HepG2 (cell line): Measurements from ENCODE around the gene ZDHHC14. TPM values are rescaled to one million over a fixed set of nuclear protein-coding genes. Genes with fewer than 3 reads are reported as not detected.

Source experiments
- ATAC-seq: fragments of 200-7000 bp; cut with Tn5 transposase; 3 replicates; pipeline ENCODE4 v1.9.1; 2020; ENCODE audit warnings: mild to moderate bottlenecking, moderate library complexity
- BruUV-seq: library from RNA; stranded (reverse); fragments of 400-500 nt; replicated peaks from 2 replicates; lab custom pipeline; 2021; lab: Mats Ljungman, UMichigan
- CTCF ChIA-PET: fragments of 300-600 bp; formaldehyde crosslinking; extraction: SDS; loops from one replicate; lab custom pipeline; 2021; ENCODE audit warnings: low total read pairs, inconsistent platforms, low intra/inter-chr PET ratio; lab: Yijun Ruan, JAX
- POLR2A ChIA-PET: fragments of 350-600 bp; sonication (Branson Sonifier 250); formaldehyde crosslinking; loops from one replicate; lab custom pipeline; 2020; ENCODE audit warnings: antibody characterized with exemption, inconsistent platforms; lab: Yijun Ruan, JAX
- DNase-seq: peaks from one replicate; pipeline ENCODE4 v3.0.0-alpha.2; 2015; ENCODE audit warnings: low spot score
- FAIRE-seq: peaks from 3 replicates; lab custom pipeline; 2011; peaks lifted over from hg19 to GRCh38; lab: Jason Lieb, UNC
- H2AFZ ChIP-seq: one replicate; pipeline ENCODE4 v1.6.1; 2011; ENCODE audit warnings: low read length, inconsistent platforms
- H3K27ac ChIP-seq: fragments of 300-600 bp; 3 replicates; pipeline ENCODE4 v1.8.0; 2011; ENCODE audit warnings: mixed run types, mild to moderate bottlenecking, mixed read lengths, low read length, inconsistent platforms; ENCODE audit not compliant: insufficient read depth; ENCODE audit errors: extremely low read length
- H3K27me3 ChIP-seq, 2 experiments: fragments of 200-600 bp in 1 of 2; 2 replicates in 1 of 2; 3 replicates in 1 of 2; pipeline versions ENCODE4 v1.6.0 to v1.8.0; 2011; ENCODE audit warnings: low read length in 2 of 2, mild to moderate bottlenecking in 2 of 2, moderate library complexity in 2 of 2, inconsistent platforms in 1 of 2; ENCODE audit not compliant: insufficient read depth in 2 of 2, control insufficient read depth in 1 of 2
- H3K36me3 ChIP-seq, 2 experiments: fragments of 200-600 bp in 1 of 2; replicated peaks in 1 of 2; 2 replicates in 1 of 2; 3 replicates in 1 of 2; pipeline versions ENCODE4 v1.5.1 to v1.8.0; 2011; ENCODE audit warnings: low read length in 2 of 2, inconsistent platforms in 1 of 2; ENCODE audit not compliant: insufficient read depth in 2 of 2, control insufficient read depth in 1 of 2
- H3K4me1 ChIP-seq: 2 replicates; pipeline ENCODE4 v1.5.1; 2012; ENCODE audit warnings: low read length, inconsistent platforms; ENCODE audit not compliant: insufficient read depth
- H3K4me2 ChIP-seq: 2 replicates; pipeline ENCODE4 v1.6.0; 2011; ENCODE audit warnings: low read depth, low read length, inconsistent platforms
- H3K4me3 ChIP-seq, 3 experiments: fragments of 200-600 bp in 1 of 3; sonication (generic), shearing (Covaris generic) in 1 of 3; replicated peaks in 1 of 3; 2 replicates each; pipeline ENCODE4 v1.5.1; 2011 to 2016; ENCODE audit warnings: low read length in 3 of 3, inconsistent platforms in 2 of 3, low read depth in 2 of 3, mild to moderate bottlenecking in 2 of 3, control low read depth in 1 of 3, mixed read lengths in 1 of 3; ENCODE audit not compliant: insufficient read depth in 1 of 3
- H3K79me2 ChIP-seq: one replicate; pipeline ENCODE4 v1.6.1; 2011; ENCODE audit warnings: low read length, inconsistent platforms; ENCODE audit not compliant: insufficient read depth
- H3K9ac ChIP-seq: 2 replicates; pipeline ENCODE4 v1.6.0; 2011; ENCODE audit warnings: mild to moderate bottlenecking, low read depth, low read length, inconsistent platforms; ENCODE audit not compliant: insufficient read depth
- H3K9me3 ChIP-seq: 2 replicates; pipeline ENCODE4 v1.5.1; 2012; ENCODE audit warnings: mild to moderate bottlenecking, low read length
- H4K20me1 ChIP-seq: 2 replicates; pipeline ENCODE4 v1.6.0; 2011; ENCODE audit warnings: inconsistent platforms, mild to moderate bottlenecking, low read length, moderate library complexity; ENCODE audit not compliant: insufficient read depth
- HMG20A ChIP-seq: IDR thresholded peaks from 2 replicates; pipeline ENCODE4 v1.6.1; 2016; ENCODE audit warnings: borderline replicate concordance
- IKZF1 ChIP-seq: fragments of 450-650 bp; IDR thresholded peaks from 2 replicates; pipeline ENCODE4 v1.7.1; 2016
- PHF5A ChIP-seq: IDR thresholded peaks from one replicate; pipeline ENCODE4 v1.6.1; 2018; ENCODE audit warnings: low read depth, missing genetic modification reagents; ENCODE audit not compliant: unreplicated experiment
- PHF8 ChIP-seq: sonication (generic); formaldehyde crosslinking; IDR thresholded peaks from 2 replicates; pipeline ENCODE4 v1.5.0; 2020; ENCODE audit warnings: missing genetic modification reagents
- POLR2AphosphoS2 ChIP-seq: IDR thresholded peaks from 2 replicates; pipeline ENCODE4 v1.6.1; 2011; ENCODE audit warnings: low read depth, low read length, improper control_type of control experiment
- RORA ChIP-seq: sonication (generic); formaldehyde crosslinking; IDR thresholded peaks from 2 replicates; pipeline ENCODE4 v1.5.0; 2020; ENCODE audit warnings: mild to moderate bottlenecking, missing genetic modification reagents, moderate library complexity
- SNAPC5 ChIP-seq: sonication (generic); formaldehyde crosslinking; IDR thresholded peaks from 2 replicates; pipeline ENCODE4 v1.8.1; 2023; ENCODE audit warnings: mild to moderate bottlenecking, missing genetic modification reagents, borderline replicate concordance
- STAG1 ChIP-seq: sonication (generic); formaldehyde crosslinking; IDR thresholded peaks from 2 replicates; pipeline ENCODE4 v1.4.0; 2020; ENCODE audit warnings: missing genetic modification reagents
- SUZ12 ChIP-seq: fragments of 150-350 bp; IDR thresholded peaks from 2 replicates; pipeline ENCODE4 v1.6.1; 2014; ENCODE audit warnings: low read depth, low read length
- TRIM22 ChIP-seq: fragments of 450-650 bp; IDR thresholded peaks from 2 replicates; pipeline ENCODE4 v1.6.1; 2017
- ZFP1 ChIP-seq: IDR thresholded peaks from 2 replicates; pipeline ENCODE4 v1.6.1; 2016
- ZNF737 ChIP-seq: sonication (generic); formaldehyde crosslinking; IDR thresholded peaks from 2 replicates; pipeline ENCODE4 v1.5.0; 2020; ENCODE audit warnings: missing genetic modification reagents, mild to moderate bottlenecking, borderline replicate concordance
- WGBS: methylation state at CpG from one replicate; pipeline ENCODE4 v1.1.6; 2017; ENCODE audit warnings: low lambda C conversion rate; 5-methylcytosine and 5-hydroxymethylcytosine counted together
- in situ Hi-C: cut with HindIII; loops from 2 replicates; pipeline ENCODE4 v1.10.0; 2017; ENCODE audit warnings: low pct_unique_long_range_greater_than_20kb; ENCODE audit not compliant: extremely low pct_ligation_motif_present
- intact Hi-C: fragments of 100-400 bp; cut with micrococcal nuclease; formaldehyde crosslinking; loops from one replicate; pipeline ENCODE4 v1.10.0; 2022; ENCODE audit not compliant: unreplicated experiment
- polyA plus RNA-seq, 8 experiments: library from polyadenylated mRNA; depleted of rRNA in 3 of 8; stranded (reverse) in 7 of 8; unstranded in 1 of 8; fragments of >200 nt; fragmentation: Illumina TruSeq in 4 of 8; extraction: Trizol in 4 of 8; gene quantifications; 2 replicates each; pipeline versions ENCODE4 v1.2.1 to v1.2.3, GENCODE V29; 2011 to 2016; ENCODE audit warnings: low read depth in 4 of 8, missing spikeins in 1 of 8, mixed read lengths in 1 of 8; ENCODE audit not compliant: insufficient read depth in 1 of 8
- total RNA-seq, 5 experiments: library from RNA; depleted of rRNA; stranded (reverse); fragments of >200 nt; fragmentation: Illumina TruSeq; extraction: Trizol; gene quantifications; 2 replicates each; pipeline ENCODE4 v1.2.3, GENCODE V29; 2016; ENCODE audit warnings: low read depth in 1 of 5

Gene ZDHHC14
- total and polyA plus RNA-seq, 2 of the 13 experiments (the other 11 are each of a cell fraction or from before 2014, with no cell fraction given): 3.7 to 9.5 TPM

DNA sequence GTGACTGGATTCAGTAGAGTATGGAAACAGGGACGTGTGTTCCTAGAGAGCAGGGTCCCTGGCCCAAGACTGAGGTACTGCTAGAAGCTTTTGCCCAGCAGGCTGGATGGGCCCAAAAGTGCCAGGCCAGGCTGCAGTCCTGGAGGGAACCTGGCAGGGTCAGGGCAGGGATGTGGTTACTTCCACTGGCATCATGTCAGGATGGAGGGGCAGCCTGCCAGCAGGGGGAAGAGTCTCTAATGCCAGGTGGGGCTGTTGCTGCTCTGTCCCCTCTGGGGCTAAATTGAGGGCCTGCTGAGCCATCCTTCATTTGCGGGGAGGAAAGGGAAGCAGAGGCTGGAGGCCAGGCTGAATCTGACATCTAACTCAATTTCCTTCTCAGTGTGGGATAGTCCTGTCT, 17.2 kb downstream of the ZDHHC14 start:
- Histone ChIP-seq H3K4me2 (no peak overlapping the region), H3K36me3 (no peaks in the 10 kb centered on the region), H3K4me3 (no peak overlapping the region), H3K4me1 (no peaks in the 10 kb centered on the region), H3K9me3 (no peaks in the 10 kb centered on the region), H3K79me2 (no peaks in the 10 kb centered on the region), H2AFZ (no peak overlapping the region), H3K27me3 (no peaks in the 10 kb centered on the region), H3K9ac (no peak overlapping the region), H3K27ac (no peak overlapping the region), H4K20me1 (no peaks in the 10 kb centered on the region)
- POLR2A ChIA-PET: no interaction called here
- intact Hi-C loops (no loop called here), in situ Hi-C loops (no loop called here)
- CTCF ChIA-PET: no interaction called here
- WGBS: 75% methylated on average over 2 of the region's 2 CpGs
- no peak for TF ChIP-seq ZFP1
- TF ChIP-seq STAG1: peak; percentile 15; the same call in 1 of the 2 replicates
- ATAC-seq: peak; percentile 42; the same call in 1 of the 3 replicates
- no TSS peak for BruUV-seq
- no peak for FAIRE-seq
- no peak for DNase-seq

DNA sequence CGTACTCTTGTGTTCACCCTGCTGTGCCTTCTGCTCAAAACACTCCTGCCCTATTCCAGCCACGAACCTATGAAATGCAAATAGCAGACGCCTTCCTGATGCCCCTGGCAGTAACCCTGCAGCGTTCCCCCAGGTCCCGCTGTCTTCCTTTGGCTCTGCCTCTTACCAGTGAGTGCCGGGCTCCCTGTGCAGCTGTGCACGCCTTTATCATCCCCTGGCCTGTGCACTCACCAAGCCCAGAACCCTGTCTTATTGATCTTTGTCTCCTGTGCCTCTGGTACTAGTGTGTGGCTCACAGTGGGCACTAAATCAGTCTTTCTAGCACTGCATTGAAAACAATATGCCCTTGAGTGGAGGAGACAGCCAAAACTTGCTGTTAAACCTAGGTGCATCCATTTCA, 19.7 kb downstream of the ZDHHC14 start:
- no peaks in the 10 kb centered on the region for H3K79me2 ChIP-seq
- 91% methylated on average over 7 of the region's 7 CpGs for WGBS
- in situ Hi-C loops (no loop called here), intact Hi-C loops (no loop called here)
- ChIA-PET CTCF (no interaction called here), POLR2A (no interaction called here)
- H2AFZ ChIP-seq: no peak overlapping the region
- H4K20me1 ChIP-seq: no peaks in the 10 kb centered on the region
- H3K4me3 ChIP-seq: no peak overlapping the region
- ATAC-seq (no peak), DNase-seq (no peak), FAIRE-seq (no peak)
- no TSS peak for BruUV-seq
- no peak for TF ChIP-seq PHF5A (CRISPR knock-in tag)
- TF ChIP-seq STAG1: no peak
- no peak for TF ChIP-seq SNAPC5 (CRISPR knock-in tag)
- TF ChIP-seq RORA (CRISPR knock-in tag): no peak
- no peak for TF ChIP-seq SUZ12
- no peak for TF ChIP-seq POLR2AphosphoS2
- no peak for TF ChIP-seq IKZF1
- TF ChIP-seq PHF8 (CRISPR knock-in tag): no peak
- TF ChIP-seq ZNF737: no peak
- no peak for TF ChIP-seq HMG20A (CRISPR knock-in tag)
- no peak for TF ChIP-seq TRIM22
- H3K9me3 ChIP-seq: no peaks in the 10 kb centered on the region
- H3K27ac ChIP-seq: no peak overlapping the region
- H3K36me3 ChIP-seq: no peaks in the 10 kb centered on the region
- no peak overlapping the region for H3K9ac ChIP-seq
- H3K27me3 ChIP-seq: no peaks in the 10 kb centered on the region
- H3K4me2 ChIP-seq: no peak overlapping the region
- H3K4me1 ChIP-seq: no peaks in the 10 kb centered on the region
